Measurements from ENCODE around the gene NUFIP2. TPM values are rescaled to one million over a fixed set of nuclear protein-coding genes. Genes with fewer than 3 reads are reported as not detected.
A peak's percentile ranks its signal among the peaks of the same experiment; 100 is the strongest.

Gene NUFIP2
- total and polyA plus RNA-seq, 9 donors, result 8.1 to 52.4 (median 34.2) TPM

GRCh38 chr17:29303386-29303785 lies 9.4 kb upstream of the NUFIP2 start:
- no peak for DNase-seq
- Histone ChIP-seq H3K9me3 (no peaks in the 10 kb centered on the region), H3K27ac (no peak overlapping the region), H3K27me3 (no peaks in the 10 kb centered on the region), H3K4me3 (no peak overlapping the region), H3K36me3 (no peaks in the 10 kb centered on the region), H3K4me1 (ENCODE audit: insufficient read depth) (no peaks in the 10 kb centered on the region)
- 77 to 81% (median 79%) methylated on average over 3 of the region's 3 CpGs for WGBS, 3 donors
- intact Hi-C loops (cut with DNase I), result no loop called here
- TF ChIP-seq POLR2A (IDR thresholded peaks at IDR 0.05) (no peak), CTCF (IDR thresholded peaks at IDR 0.05) (no peak), EP300 (IDR thresholded peaks at IDR 0.05) (no peak)

GRCh38 chr17:29299031-29299430 lies 5.1 kb upstream of the NUFIP2 start:
- intact Hi-C loops (cut with DNase I), result loop anchor here in 3 of 4 donors (10.0 kb wide), 2 partner anchors 124 to 154 kb away; no protein-coding TSS in a partner anchor
- no peaks in the 10 kb centered on the region for H3K4me1 ChIP-seq (ENCODE audit: insufficient read depth)
- 76 to 83% (median 81%) methylated on average over 2 of the region's 2 CpGs for WGBS, 3 donors
- TF ChIP-seq CTCF (IDR thresholded peaks at IDR 0.05), result no peak
- TF ChIP-seq EP300 (IDR thresholded peaks at IDR 0.05), result no peak
- no peak for TF ChIP-seq POLR2A (IDR thresholded peaks at IDR 0.05)
- no peaks in the 10 kb centered on the region for H3K9me3 ChIP-seq
- no peaks in the 10 kb centered on the region for H3K36me3 ChIP-seq
- DNase-seq, result no peak
- no peaks in the 10 kb centered on the region for H3K27me3 ChIP-seq
- H3K27ac ChIP-seq, result no peak overlapping the region
- no peak overlapping the region for H3K4me3 ChIP-seq

- H3K27me3 ChIP-seq, result no peaks in the 10 kb centered on the region
- TF ChIP-seq CTCF (IDR thresholded peaks at IDR 0.05) (no peak), POLR2A (IDR thresholded peaks at IDR 0.05) (no peak), EP300 (IDR thresholded peaks at IDR 0.05) (no peak)
- WGBS, 3 donors, result 86 to 90% (median 90%) methylated on average over 3 of the region's 3 CpGs
- H3K9me3 ChIP-seq, result no peaks in the 10 kb centered on the region
- intact Hi-C loops (cut with DNase I), result loop anchor here in 3 of 4 donors (10.0 kb wide), 2 partner anchors 121 to 151 kb away; no protein-coding TSS in a partner anchor
- no peak for DNase-seq
- H3K36me3 ChIP-seq, result no peaks in the 10 kb centered on the region
- H3K4me3 ChIP-seq, result no peak overlapping the region
- H3K4me1 ChIP-seq (ENCODE audit: insufficient read depth), result peaks cover 2% of the 10 kb centered on the region
- no peak overlapping the region for H3K27ac ChIP-seq
Measured at GRCh38 chr17:29295420-29295819, 1.5 kb upstream of the NUFIP2 start.

- intact Hi-C loops (cut with DNase I), result loop anchor here in 3 of 4 donors (5.0 to 10.0 kb wide), 3 partner anchors 42 to 150 kb away; no protein-coding TSS in a partner anchor
- Histone ChIP-seq H3K27me3 (no peaks in the 10 kb centered on the region), H3K9me3 (no peaks in the 10 kb centered on the region), H3K4me3 (peak overlapping the region; percentile 53), H3K4me1 (ENCODE audit: insufficient read depth) (peaks cover 2% of the 10 kb centered on the region), H3K36me3 (no peaks in the 10 kb centered on the region), H3K27ac (peak overlapping the region; percentile 3 to 73)
- DNase-seq, result no peak
- WGBS, 3 donors, result 0 to 1% (median 0%) methylated on average over 2 of the region's 2 CpGs
- no peak for TF ChIP-seq POLR2A (IDR thresholded peaks at IDR 0.05)
- no peak for TF ChIP-seq CTCF (IDR thresholded peaks at IDR 0.05)
- TF ChIP-seq EP300 (IDR thresholded peaks at IDR 0.05), result no peak
Measured at GRCh38 chr17:29294580-29294900, 592 bp upstream of the NUFIP2 start.
